HG03196 (cell line): ENCODE results near the gene PSMB7.

Experiments used
- ATAC-seq: cut with Tn5 transposase; IDR thresholded peaks from one replicate; pipeline ENCODE4 v1.9.1; 2021; ENCODE audit not compliant: unreplicated experiment

The PSMB7 gene

GRCh38 chr9:124304285-124304684 lies 111.0 kb downstream of the PSMB7 start:
- ATAC-seq: no peak

- no peak for ATAC-seq
Observed at GRCh38 chr9:124303762-124304161, 111.5 kb downstream of the PSMB7 start.
